Measurements from ENCODE around the gene CDON. TPM values are rescaled to one million over a fixed set of nuclear protein-coding genes. Genes with fewer than 3 reads are reported as not detected.

Gene CDON
- total RNA-seq, 1 donor from 2014 or later = 71.3 TPM

GRCh38 chr11:125950696-125951651, 111.7 kb downstream of the CDON start:
- H3K27ac Mint-ChIP-seq = peak overlapping the region; percentile 90
- DNase-seq (ENCODE audit: low spot score) = no peak
- Histone ChIP-seq H3K79me2 (ENCODE audit: low read depth) (no peaks in the 10 kb centered on the region), H3K36me3 (no peaks in the 10 kb centered on the region), H3K9ac (no peak overlapping the region), H3F3A (ENCODE audit: low read depth) (no peaks in the 10 kb centered on the region), H3K4me2 (no peak overlapping the region), H2AFZ (replicated peaks) (no peak overlapping the region), H3K27ac (no peak overlapping the region), H3K27me3 (no peaks in the 10 kb centered on the region), H3K9me3 (ENCODE audit: low read depth) (no peaks in the 10 kb centered on the region), H4K20me1 (ENCODE audit: low read depth) (no peaks in the 10 kb centered on the region), H3K4me1 (peaks cover 5% of the 10 kb centered on the region), H3K4me3 (no peak overlapping the region)
- H3K36me3 Mint-ChIP-seq = peaks cover 14% of the 10 kb centered on the region
- H3K4me3 Mint-ChIP-seq = no peak overlapping the region
- H3K4me1 Mint-ChIP-seq = peaks cover 24% of the 10 kb centered on the region
- TF ChIP-seq, protein P1, sequence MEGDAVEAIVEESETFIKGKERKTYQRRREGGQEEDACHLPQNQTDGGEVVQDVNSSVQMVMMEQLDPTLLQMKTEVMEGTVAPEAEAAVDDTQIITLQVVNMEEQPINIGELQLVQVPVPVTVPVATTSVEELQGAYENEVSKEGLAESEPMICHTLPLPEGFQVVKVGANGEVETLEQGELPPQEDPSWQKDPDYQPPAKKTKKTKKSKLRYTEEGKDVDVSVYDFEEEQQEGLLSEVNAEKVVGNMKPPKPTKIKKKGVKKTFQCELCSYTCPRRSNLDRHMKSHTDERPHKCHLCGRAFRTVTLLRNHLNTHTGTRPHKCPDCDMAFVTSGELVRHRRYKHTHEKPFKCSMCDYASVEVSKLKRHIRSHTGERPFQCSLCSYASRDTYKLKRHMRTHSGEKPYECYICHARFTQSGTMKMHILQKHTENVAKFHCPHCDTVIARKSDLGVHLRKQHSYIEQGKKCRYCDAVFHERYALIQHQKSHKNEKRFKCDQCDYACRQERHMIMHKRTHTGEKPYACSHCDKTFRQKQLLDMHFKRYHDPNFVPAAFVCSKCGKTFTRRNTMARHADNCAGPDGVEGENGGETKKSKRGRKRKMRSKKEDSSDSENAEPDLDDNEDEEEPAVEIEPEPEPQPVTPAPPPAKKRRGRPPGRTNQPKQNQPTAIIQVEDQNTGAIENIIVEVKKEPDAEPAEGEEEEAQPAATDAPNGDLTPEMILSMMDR (IDR thresholded peaks at IDR 0.05) = no peak
- no peak for TF ChIP-seq EZH2phosphoT487 (IDR thresholded peaks at IDR 0.05)
- H3K9me3 Mint-ChIP-seq = no peaks in the 10 kb centered on the region
- peaks cover 14% of the 10 kb centered on the region for H3K27me3 Mint-ChIP-seq (ENCODE audit: insufficient read depth, low read depth)

GRCh38 chr11:125950178-125950490, 112.5 kb downstream of the CDON start:
- Histone ChIP-seq H3K4me1 (peaks cover 5% of the 10 kb centered on the region), H2AFZ (replicated peaks) (no peak overlapping the region), H3F3A (ENCODE audit: low read depth) (no peaks in the 10 kb centered on the region), H3K4me3 (no peak overlapping the region), H3K4me2 (no peak overlapping the region), H3K36me3 (no peaks in the 10 kb centered on the region), H3K9me3 (ENCODE audit: low read depth) (no peaks in the 10 kb centered on the region), H4K20me1 (ENCODE audit: low read depth) (no peaks in the 10 kb centered on the region), H3K9ac (no peak overlapping the region), H3K27me3 (no peaks in the 10 kb centered on the region), H3K79me2 (ENCODE audit: low read depth) (no peaks in the 10 kb centered on the region), H3K27ac (no peak overlapping the region)
- peaks cover 8% of the 10 kb centered on the region for H3K36me3 Mint-ChIP-seq
- H3K9me3 Mint-ChIP-seq = no peaks in the 10 kb centered on the region
- peaks cover 13% of the 10 kb centered on the region for H3K27me3 Mint-ChIP-seq (ENCODE audit: insufficient read depth, low read depth)
- TF ChIP-seq, protein P1 (IDR thresholded peaks at IDR 0.05) = no peak
- TF ChIP-seq EZH2phosphoT487 (IDR thresholded peaks at IDR 0.05) (no peak), EZH2 (IDR thresholded peaks at IDR 0.05) (no peak)
- DNase-seq (ENCODE audit: low spot score) = no peak
- no peak overlapping the region for H3K4me3 Mint-ChIP-seq
- H3K4me1 Mint-ChIP-seq = peaks cover 29% of the 10 kb centered on the region
- peak overlapping the region; percentile 69 for H3K27ac Mint-ChIP-seq

GRCh38 chr11:125949271-125950177, 113.1 kb downstream of the CDON start:
- H3K36me3 ChIP-seq = no peaks in the 10 kb centered on the region
- no peak overlapping the region for H3K9ac ChIP-seq
- Mint-ChIP-seq H3K36me3 (peaks cover 7% of the 10 kb centered on the region), H3K27me3 (ENCODE audit: insufficient read depth, low read depth) (peaks cover 10% of the 10 kb centered on the region), H3K9me3 (no peaks in the 10 kb centered on the region), H3K4me3 (peak overlapping the region; percentile 6), H3K27ac (peak overlapping the region; percentile 69), H3K4me1 (peaks cover 29% of the 10 kb centered on the region)
- H3K27me3 ChIP-seq = no peaks in the 10 kb centered on the region
- no peak overlapping the region for H3K4me2 ChIP-seq
- H3F3A ChIP-seq (ENCODE audit: low read depth) = no peaks in the 10 kb centered on the region
- DNase-seq (ENCODE audit: low spot score) = no peak
- no peaks in the 10 kb centered on the region for H3K9me3 ChIP-seq (ENCODE audit: low read depth)
- H3K4me3 ChIP-seq = no peak overlapping the region
- no peak for TF ChIP-seq EZH2phosphoT487 (IDR thresholded peaks at IDR 0.05)
- no peak for TF ChIP-seq EZH2 (IDR thresholded peaks at IDR 0.05)
- TF ChIP-seq, protein P1 (IDR thresholded peaks at IDR 0.05) = no peak
- H3K79me2 ChIP-seq (ENCODE audit: low read depth) = no peaks in the 10 kb centered on the region
- H3K4me1 ChIP-seq = peaks cover 5% of the 10 kb centered on the region
- no peaks in the 10 kb centered on the region for H4K20me1 ChIP-seq (ENCODE audit: low read depth)
- no peak overlapping the region for H3K27ac ChIP-seq
- H2AFZ ChIP-seq (replicated peaks) = no peak overlapping the region
